HCEC 1CT (cell line): Measurements from ENCODE around the gene PAK1IP1.
"Not testable (repeated sequence)": the region's sequence is repeated elsewhere in the genome, so short reads cannot be mapped to it uniquely, and the experiment has no call there.

Source experiments
- DNase-seq: peaks from one replicate; pipeline ENCODE4 v3.0.0-alpha.2; 2017

The PAK1IP1 gene

GRCh38 chr6:10692965-10693538 lies 1.7 kb upstream of the PAK1IP1 start:
- DNase-seq = no peak

DNA sequence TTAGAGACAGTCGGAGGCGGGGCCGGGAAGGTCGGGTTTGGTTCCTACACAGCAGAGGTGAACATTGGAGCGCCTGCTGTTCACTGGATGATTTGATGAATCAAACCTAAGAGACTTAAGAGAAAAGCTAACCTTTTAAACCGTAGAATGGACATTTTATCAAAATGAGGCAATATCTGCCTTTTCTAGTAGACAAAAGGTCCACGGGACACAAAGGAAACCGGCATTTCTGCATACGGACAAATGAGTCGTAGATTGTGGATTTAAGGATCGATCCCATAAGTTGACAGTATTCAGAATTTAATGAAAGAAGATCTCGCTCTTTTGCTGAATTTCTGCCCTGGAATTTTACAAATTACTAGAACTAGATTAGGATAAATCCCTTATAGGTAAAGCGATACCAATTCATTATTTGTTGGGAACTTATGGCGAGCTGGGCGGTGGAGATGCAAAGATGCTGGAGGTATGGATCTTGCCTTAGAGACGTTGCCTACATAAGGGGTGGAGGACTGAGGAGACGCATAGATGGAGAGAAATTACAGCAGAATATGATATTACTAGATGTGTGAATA lies 400 bp downstream of the PAK1IP1 start:
- no peak for DNase-seq

DNA sequence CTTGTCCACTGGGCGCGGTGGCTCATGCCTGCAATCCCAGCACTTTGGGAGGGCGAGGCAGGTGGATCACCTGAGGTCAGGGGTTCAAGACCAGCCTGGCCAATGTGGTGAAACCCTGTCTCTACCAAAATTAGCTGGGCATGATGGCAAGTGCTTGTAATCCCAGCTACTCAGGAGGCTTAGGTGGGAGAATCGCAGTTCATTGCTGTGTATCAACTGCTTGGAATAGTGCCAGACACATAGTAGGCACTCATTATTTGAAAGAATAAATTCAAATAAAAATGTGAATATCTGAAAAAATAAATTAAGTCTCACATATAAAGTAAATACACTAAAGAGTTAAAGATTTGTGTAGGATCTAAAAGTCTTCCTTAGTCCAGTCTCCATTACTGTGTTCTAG lies 1.9 kb downstream of the PAK1IP1 start:
- no peak for DNase-seq

GRCh38 chr6:10713962-10714361 lies 19.2 kb downstream of the PAK1IP1 start:
- no peak for DNase-seq

GRCh38 chr6:10719296-10719963 lies 24.7 kb downstream of the PAK1IP1 start:
- peak; percentile 3 for DNase-seq

GRCh38 chr6:10719964-10720264 lies 25.1 kb downstream of the PAK1IP1 start:
- no peak for DNase-seq

DNA sequence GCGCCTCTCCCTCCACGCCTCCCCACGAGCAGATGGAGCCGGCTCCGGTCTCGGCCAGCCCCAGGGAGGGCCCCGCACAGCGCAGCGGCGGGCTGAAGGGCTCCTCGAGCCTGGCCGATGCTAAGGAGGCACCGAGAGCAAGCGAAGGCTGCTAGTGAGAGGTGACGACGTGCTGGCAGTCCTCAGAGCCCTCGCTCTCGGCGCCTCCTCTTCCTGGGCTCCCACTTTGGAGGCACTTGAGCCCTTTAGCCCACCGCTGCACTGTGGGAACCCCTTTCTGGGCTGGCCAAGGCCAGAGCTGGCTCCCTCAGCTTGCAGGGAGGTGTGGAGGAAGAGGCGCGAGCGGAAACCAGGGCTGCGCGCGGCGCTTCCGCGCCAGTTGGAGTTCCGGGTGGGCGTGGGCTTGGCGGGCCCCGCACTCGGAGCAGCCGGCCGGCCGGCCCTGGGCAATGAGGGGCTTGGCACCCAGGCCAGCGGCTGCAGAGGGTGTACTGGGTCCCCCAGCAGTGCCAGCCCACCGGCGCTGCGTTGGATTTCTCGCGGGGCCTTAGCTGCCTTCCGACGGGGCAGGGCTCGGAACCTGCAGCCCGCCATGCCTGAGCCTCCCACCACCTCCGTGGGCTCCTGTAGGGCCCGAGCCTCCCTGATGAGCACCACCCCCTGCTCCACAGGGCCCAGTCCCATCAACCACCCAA lies 25.6 kb downstream of the PAK1IP1 start:
- DNase-seq = no peak

DNA sequence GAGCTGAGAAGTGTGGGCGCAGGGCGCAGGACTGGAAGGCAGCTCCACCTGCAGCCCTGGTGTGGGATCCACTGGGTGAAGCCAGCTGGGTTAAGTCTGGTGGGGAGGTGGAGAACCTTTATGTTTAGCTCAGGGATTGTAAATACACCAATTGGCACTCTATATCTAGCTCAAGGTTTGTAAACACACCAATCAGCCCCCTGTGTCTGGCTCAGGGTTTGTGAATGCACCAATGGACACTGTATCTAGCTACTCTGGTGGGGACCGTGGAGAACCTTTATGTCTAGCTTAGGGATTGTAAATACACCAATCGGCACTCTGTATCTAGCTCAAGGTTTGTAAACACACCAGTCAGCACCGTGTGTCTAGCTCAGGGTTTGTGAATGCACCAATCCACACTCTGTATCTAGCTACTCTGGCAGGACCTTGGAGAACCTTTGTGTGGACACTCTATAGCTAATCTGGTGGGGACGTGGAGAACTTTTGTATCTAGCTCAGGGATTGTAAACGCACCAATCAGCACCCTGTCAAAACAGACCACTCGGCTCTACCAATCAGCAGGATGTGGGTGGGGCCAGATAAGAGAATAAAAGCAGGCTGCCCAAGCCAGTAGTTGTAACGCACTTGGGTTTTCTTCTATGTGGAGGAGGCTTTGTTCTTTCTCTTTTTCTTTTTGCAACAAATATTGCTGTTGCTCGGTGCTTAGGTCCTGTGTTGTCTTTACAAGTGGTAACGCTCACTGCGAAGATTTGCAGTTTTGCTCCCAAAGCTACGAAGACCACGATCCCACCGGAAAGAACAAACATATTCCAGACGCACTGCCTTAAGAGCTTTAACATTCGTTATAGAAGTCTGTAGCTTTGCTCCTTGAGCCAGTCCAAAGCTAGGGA lies 26.4 kb downstream of the PAK1IP1 start:
- not testable (repeated sequence) for DNase-seq

- no peak for DNase-seq
Measured at GRCh38 chr6:10721850-10722569, 27.2 kb downstream of the PAK1IP1 start.

DNA sequence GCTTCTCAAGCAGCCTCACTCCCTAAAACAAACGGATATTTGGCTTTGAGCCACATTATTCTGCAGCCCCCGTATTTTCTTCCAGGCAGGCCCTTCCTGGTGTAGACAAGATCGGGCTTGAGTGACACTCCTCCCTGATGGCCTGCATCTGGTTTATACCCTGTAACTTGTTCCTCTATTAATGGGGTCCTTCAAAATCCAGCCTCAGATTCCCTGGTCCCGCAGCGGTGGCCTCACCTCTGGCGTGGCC lies 27.7 kb downstream of the PAK1IP1 start:
- no peak for DNase-seq

DNA sequence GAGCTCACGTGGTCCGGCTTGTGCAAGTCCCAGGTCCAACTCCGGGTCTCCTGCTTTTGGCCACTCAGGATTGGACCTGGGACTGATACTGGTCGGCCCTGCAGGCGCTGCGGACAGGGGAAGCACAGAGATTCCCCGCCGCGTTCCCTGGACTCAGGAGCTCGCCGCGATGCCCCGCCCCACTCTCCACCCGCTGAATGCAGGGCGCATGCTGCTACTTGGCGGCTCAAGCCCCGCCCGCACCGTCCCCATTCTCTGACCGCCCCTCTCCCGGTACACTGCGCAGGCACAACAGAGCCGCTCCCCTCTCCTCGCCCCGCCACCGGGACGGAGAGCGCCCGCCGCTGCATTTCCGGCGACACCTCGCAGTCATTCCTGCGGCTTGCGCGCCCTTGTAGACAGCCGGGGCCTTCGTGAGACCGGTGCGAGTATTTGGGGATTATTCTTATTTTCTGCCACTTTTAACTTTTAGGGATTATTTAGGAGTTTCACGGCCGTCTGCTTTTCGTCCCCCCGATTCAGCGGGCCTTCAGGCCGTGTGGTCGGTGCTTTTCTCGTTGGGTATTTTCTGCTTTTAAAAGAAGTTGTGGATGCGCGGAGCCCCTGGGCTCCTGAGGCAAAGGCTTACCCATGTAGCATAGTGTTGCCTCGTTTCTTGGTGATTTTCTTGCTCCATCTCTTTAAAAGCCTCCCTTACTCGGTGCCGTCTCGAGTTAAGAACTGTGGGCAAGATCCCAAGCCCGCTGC lies 28.2 kb downstream of the PAK1IP1 start, which contains the start of gene TMEM14C:
Gene TMEM14C, plus strand, starts transcription at position 251 of the 747 bp plus-strand sequence. CDS start 1,544 bp downstream, outside the sequence.
- DNase-seq = peak; percentile 99

DNA sequence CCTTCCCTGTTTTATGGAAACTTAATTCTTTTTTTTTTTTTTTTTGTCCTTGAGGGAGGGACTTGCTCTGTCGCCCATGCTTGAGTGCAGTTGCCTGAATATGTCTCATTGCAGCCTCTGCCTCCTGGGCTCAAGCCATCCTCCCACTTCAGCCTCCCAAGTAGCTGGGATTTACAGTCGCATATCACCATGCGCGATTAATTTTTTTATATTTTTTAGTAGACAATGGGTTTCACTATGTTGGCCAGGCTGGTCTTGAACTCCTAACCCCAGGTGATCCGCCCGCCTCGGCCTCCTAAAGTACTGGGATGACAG lies 28.8 kb downstream of the PAK1IP1 start:
- no peak for DNase-seq

DNA sequence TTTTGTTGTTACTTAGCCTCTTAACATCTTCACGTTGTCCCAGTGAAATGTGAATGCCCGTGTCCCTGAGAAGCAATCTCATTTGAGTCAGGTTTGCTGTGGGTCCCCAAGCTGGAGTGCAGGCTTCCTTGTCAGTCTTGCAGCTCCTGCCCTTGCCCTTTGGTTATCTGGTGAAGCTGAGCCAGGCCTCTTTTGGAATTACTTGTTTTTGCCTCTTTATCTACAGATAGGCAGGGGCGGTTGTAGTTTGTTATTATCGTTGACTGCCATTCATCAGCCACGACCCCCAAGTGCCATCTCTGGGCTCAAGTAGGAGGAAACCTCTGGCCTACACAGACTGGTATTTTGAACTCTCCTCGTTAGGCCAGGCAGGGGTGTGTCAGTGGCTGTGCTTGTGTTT lies 30.3 kb downstream of the PAK1IP1 start:
- no peak for DNase-seq

GRCh38 chr6:10725716-10726115 lies 30.9 kb downstream of the PAK1IP1 start:
- DNase-seq = no peak

DNA sequence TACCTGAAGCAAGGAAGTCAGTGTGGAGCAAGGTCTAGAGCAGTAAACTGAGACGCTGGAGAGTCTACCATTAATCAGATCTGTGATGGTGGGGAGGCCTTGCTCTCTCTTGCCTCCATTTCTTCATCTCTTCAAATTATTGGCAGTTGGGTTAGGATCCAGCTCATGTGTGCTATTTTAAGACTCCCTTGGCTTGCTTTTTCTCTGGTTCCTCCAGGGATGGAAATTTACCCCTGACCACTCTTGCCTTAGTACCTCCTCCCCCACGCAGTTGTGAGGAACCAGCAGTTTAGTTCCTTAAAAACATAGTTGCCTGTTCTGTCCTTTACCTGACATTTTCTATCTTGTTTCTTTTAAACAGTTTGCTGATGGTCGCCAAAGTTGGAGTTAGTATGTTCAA lies 35.5 kb downstream of the PAK1IP1 start:
- no peak for DNase-seq

DNA sequence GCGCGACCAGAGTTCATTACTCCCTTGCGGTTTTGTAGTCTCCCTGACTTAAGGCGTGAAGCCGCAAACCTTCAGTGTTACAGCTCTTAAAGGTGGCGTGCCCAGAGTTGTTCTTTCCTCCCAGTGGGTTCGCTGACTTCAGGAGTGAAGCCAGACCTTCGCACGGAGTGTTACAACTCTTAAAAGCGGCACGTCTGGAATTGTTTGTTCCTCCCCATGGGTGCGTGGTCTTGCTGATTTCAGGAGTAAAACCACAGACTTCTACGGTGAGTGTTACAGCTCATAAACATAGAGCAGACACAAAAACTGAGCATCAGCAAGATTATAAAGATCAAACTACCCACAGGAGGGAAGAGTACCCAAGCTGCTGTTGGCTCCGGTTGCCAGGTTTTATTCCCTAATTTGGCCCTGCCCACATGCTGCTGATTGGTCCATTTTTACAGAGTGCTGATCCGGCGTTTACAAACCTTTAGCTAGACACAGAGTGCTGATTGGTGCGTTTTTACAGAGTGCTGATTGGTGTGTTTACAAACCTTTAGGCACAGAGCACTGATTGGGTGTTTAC lies 38.5 kb downstream of the PAK1IP1 start:
- DNase-seq = no peak

DNA sequence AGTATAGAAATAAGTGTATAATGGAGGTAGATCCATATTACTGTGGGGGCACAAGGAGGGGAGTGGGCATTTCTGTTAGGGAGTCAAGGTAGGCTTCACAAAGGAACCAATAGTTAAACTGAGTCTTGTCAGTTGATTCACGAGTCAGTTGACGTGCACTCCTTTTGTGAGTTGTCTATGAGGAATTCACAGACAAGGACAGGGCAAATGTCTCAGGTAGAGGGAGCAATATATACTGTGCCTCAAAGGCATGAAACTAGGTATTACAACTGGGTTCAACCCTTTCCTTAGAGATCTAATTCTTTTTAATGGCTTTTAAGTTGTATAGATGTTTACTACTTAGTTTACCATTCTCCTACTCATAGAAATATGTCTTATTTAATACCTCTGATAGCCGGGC lies 39.1 kb downstream of the PAK1IP1 start:
- DNase-seq = no peak

DNA sequence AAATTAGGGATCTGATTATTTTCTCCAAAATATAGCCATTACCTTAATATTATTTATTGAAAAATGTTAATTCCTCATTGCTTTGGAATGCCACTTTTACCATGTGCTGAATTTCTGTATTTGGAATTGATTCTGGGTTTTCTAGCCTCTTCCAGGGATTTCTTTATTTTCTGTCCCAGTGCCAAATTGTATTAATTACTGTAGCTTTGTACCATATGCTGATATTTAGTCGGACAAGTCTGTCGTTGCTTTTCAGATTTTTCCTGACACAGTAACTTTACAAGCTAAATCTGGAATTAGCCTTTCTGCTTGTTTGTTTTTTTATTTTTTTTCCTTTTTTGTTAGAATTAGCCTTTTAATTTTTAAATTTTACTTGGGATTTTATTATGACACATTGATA lies 42.0 kb downstream of the PAK1IP1 start:
- no peak for DNase-seq

GRCh38 chr6:10740061-10740460 lies 45.3 kb downstream of the PAK1IP1 start:
- DNase-seq = no peak

GRCh38 chr6:10741643-10742042 lies 46.9 kb downstream of the PAK1IP1 start:
- not testable (repeated sequence) for DNase-seq

DNA sequence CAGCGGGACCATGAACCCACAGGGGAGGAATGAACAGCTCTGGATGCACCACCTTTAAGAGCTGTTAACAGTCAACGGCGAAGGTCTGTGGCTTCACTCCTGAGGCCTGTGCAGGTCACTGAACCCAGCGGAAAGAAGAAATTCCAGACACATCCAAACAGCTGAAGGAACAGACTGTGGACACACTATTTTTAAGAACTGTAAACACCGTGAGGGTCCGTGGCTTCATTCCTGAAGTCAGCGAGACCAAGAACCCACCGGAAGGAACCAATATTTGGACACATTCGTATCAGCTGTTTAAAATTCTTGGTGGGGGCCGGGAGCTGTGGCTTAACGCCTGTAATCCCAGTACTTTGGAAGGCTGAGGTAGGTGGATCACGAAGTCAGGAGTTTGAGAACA lies 47.5 kb downstream of the PAK1IP1 start:
- DNase-seq = no peak

DNA sequence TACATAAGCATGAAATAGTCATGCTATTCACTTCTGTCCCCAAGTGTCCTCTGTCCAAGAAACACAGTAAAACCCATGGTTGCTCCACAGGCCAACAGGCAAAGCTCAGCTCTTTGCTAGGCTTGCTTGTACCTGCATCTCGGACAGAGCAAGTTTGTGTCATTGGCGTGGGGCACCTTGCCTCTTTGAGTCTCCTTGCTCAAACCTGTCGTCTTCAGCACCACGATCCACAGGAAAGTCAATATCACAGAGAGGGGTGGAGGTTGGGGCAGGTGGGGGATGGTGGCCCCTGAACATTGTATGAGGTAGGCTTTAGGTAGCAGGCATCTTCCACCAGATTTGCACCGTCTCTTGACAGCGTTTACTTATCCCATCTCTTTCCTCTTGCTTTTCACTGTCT lies 48.7 kb downstream of the PAK1IP1 start:
- DNase-seq = no peak
